ENCODE measurements around the gene GABRB3. TPM values are rescaled to one million over a fixed set of nuclear protein-coding genes. Genes with fewer than 3 reads are reported as not detected.

The GABRB3 gene
- total and polyA plus RNA-seq, 2 experiments from 2014 or later, result 1.8 TPM

DNA sequence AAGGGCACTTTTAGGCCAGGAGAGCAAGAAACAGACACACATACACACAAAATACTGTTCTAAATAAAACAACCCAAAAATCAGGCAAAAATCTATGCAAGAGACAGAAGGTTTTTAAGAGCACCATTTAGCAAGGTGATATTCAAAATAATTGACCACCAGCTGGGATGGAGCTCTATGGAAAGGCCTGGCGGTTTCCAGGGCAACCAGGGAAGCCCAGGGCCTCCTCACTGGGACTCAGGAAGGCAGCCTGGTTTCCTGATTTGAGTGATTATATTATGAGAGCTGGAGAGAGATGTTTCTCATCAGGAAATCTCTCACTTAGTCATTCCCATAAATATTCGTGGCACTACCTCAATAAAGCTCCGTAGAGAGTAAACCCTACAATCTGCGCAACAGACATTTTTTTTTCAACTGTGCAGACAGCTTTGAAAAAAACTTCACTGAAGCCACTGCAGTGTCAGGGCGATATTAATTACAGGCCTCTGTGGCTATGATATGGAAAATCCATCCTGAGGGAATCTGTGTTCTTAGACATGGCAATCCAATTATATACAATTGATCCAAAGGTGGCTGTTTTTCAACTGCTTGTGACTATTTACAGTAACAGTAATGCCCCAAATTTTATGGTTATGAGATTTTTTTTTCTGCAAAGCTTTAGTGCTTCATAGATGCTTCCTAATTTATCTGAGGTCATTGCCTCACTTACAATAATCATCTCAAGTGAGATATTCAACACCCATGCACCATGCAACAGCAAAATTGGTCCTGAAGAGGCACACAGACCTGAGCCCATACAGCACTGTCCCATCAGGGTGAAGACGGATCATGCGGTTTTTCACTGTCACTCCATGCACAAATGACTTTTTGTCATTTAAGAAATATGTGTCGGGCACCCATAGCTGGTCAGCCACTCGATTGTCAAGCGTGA, 152.1 kb downstream of the GABRB3 start:
- no peak overlapping the region for H2AFZ ChIP-seq
- no peaks in the 10 kb centered on the region for H3K4me1 ChIP-seq (ENCODE audit: insufficient read depth)
- H3K9me2 ChIP-seq (replicated peaks; ENCODE audit: insufficient read depth), result no peaks in the 10 kb centered on the region
- no peaks in the 10 kb centered on the region for H4K20me1 ChIP-seq (ENCODE audit: insufficient read depth, poor library complexity, severe bottlenecking)
- H3K27me3 ChIP-seq, result no peaks in the 10 kb centered on the region
- H3K27ac ChIP-seq, result no peak overlapping the region
- no peak overlapping the region for H3K4me3 ChIP-seq
- no peak overlapping the region for H3K4me2 ChIP-seq
- no peaks in the 10 kb centered on the region for H3K79me2 ChIP-seq
- no peaks in the 10 kb centered on the region for H3K36me3 ChIP-seq (replicated peaks; ENCODE audit: insufficient read depth, low read depth)
- no peak for TF ChIP-seq EZH2phosphoT487 (IDR thresholded peaks at IDR 0.05; ENCODE audit: low read depth, severe bottlenecking, unreplicated experiment)
- TF ChIP-seq, protein P1, sequence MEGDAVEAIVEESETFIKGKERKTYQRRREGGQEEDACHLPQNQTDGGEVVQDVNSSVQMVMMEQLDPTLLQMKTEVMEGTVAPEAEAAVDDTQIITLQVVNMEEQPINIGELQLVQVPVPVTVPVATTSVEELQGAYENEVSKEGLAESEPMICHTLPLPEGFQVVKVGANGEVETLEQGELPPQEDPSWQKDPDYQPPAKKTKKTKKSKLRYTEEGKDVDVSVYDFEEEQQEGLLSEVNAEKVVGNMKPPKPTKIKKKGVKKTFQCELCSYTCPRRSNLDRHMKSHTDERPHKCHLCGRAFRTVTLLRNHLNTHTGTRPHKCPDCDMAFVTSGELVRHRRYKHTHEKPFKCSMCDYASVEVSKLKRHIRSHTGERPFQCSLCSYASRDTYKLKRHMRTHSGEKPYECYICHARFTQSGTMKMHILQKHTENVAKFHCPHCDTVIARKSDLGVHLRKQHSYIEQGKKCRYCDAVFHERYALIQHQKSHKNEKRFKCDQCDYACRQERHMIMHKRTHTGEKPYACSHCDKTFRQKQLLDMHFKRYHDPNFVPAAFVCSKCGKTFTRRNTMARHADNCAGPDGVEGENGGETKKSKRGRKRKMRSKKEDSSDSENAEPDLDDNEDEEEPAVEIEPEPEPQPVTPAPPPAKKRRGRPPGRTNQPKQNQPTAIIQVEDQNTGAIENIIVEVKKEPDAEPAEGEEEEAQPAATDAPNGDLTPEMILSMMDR (IDR thresholded peaks at IDR 0.05; ENCODE audit: poor library complexity), result no peak
- TF ChIP-seq EZH2 (IDR thresholded peaks at IDR 0.05; ENCODE audit: borderline replicate concordance), result no peak
- H3K9me3 ChIP-seq (ENCODE audit: low read depth), result no peaks in the 10 kb centered on the region
- no peak for DNase-seq (ENCODE audit: low spot score)
- WGBS (ENCODE audit: low lambda C conversion rate, missing lambda C conversion rate), result 83% methylated on average over 10 of the region's 10 CpGs

DNA sequence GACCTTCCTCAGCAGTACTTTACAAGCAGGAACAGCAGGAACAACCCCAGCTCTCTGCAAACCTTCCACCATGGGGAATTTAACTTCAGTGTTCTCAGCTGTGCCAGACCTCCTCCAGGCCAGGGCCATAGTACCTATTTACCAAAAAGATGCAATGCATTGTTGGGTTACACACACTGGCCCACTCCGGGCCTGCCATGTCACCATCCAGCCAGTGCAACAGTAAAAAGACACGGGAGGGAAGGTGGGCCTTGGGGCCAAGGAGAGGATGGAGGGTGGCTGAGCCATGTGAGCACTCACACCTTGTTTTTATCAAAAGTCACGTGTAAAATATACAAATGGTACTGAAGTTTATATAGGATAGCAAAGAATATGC, 157.0 kb downstream of the GABRB3 start:
- no peak for DNase-seq (ENCODE audit: low spot score)
- Histone ChIP-seq H2AFZ (no peak overlapping the region), H3K27me3 (no peaks in the 10 kb centered on the region), H3K4me2 (no peak overlapping the region), H3K27ac (no peak overlapping the region), H3K36me3 (replicated peaks; ENCODE audit: insufficient read depth, low read depth) (no peaks in the 10 kb centered on the region), H3K9me2 (replicated peaks; ENCODE audit: insufficient read depth) (no peaks in the 10 kb centered on the region), H3K9me3 (ENCODE audit: low read depth) (no peaks in the 10 kb centered on the region), H3K4me1 (ENCODE audit: insufficient read depth) (no peaks in the 10 kb centered on the region), H3K4me3 (no peak overlapping the region), H4K20me1 (ENCODE audit: insufficient read depth, poor library complexity, severe bottlenecking) (no peaks in the 10 kb centered on the region), H3K79me2 (no peaks in the 10 kb centered on the region)
- WGBS (ENCODE audit: low lambda C conversion rate, missing lambda C conversion rate), result 87% methylated on average over 3 of the region's 3 CpGs
- no peak for TF ChIP-seq EZH2phosphoT487 (IDR thresholded peaks at IDR 0.05; ENCODE audit: low read depth, severe bottlenecking, unreplicated experiment)
- no peak for TF ChIP-seq EZH2 (IDR thresholded peaks at IDR 0.05; ENCODE audit: borderline replicate concordance)
- TF ChIP-seq, protein P1 (IDR thresholded peaks at IDR 0.05; ENCODE audit: poor library complexity), result no peak

DNA sequence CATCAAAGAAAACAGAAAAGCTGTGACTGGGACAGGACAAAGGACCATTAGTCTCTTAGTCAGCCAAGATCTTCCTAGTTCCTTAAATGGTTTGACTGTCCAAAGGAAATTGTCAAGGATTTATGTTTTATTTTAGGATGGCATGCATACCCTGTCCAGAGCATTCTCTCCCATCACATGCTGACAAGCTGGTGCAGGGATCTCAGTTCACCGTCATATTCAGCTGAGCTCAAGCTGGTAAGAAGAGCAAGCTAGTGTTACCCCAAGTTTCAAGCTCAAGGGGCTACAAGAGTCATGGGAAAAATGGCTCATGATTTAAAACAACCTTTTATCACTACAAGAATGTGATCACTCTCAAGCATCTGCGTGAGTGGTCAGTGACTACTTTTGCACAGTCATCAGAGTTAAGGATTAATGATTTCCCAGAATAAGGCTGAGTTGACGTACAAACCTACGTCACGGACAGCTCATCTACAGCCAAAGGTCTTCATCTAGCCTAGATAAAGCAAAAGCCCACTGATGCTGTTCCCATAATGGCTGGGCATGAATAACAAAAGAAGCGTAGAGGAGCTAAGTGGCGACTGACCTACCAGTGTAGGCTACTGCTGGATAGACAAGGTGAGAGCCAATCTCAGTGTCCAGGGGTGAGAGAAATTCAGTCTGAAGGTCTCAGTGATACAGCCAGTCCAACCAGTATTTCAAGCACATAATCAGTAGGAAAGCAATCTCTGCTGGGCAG, 157.5 kb downstream of the GABRB3 start:
- no peak overlapping the region for H3K4me3 ChIP-seq
- no peaks in the 10 kb centered on the region for H3K9me3 ChIP-seq (ENCODE audit: low read depth)
- no peak overlapping the region for H2AFZ ChIP-seq
- no peak overlapping the region for H3K4me2 ChIP-seq
- H3K36me3 ChIP-seq (replicated peaks; ENCODE audit: insufficient read depth, low read depth), result no peaks in the 10 kb centered on the region
- 81% methylated on average over 7 of the region's 7 CpGs for WGBS (ENCODE audit: low lambda C conversion rate, missing lambda C conversion rate)
- H3K27me3 ChIP-seq, result no peaks in the 10 kb centered on the region
- H3K4me1 ChIP-seq (ENCODE audit: insufficient read depth), result no peaks in the 10 kb centered on the region
- no peak overlapping the region for H3K27ac ChIP-seq
- H4K20me1 ChIP-seq (ENCODE audit: insufficient read depth, poor library complexity, severe bottlenecking), result no peaks in the 10 kb centered on the region
- TF ChIP-seq EZH2 (IDR thresholded peaks at IDR 0.05; ENCODE audit: borderline replicate concordance), result no peak
- TF ChIP-seq, protein P1 (IDR thresholded peaks at IDR 0.05; ENCODE audit: poor library complexity), result no peak
- no peak for TF ChIP-seq EZH2phosphoT487 (IDR thresholded peaks at IDR 0.05; ENCODE audit: low read depth, severe bottlenecking, unreplicated experiment)
- no peaks in the 10 kb centered on the region for H3K79me2 ChIP-seq
- DNase-seq (ENCODE audit: low spot score), result no peak
- H3K9me2 ChIP-seq (replicated peaks; ENCODE audit: insufficient read depth), result no peaks in the 10 kb centered on the region
